ENCODE measurements around the gene ARHGEF33. TPM values are rescaled to one million over a fixed set of nuclear protein-coding genes. Genes with fewer than 3 reads are reported as not detected.

The ARHGEF33 gene
- total RNA-seq, 1 experiment from 2014 or later, result not detected

DNA sequence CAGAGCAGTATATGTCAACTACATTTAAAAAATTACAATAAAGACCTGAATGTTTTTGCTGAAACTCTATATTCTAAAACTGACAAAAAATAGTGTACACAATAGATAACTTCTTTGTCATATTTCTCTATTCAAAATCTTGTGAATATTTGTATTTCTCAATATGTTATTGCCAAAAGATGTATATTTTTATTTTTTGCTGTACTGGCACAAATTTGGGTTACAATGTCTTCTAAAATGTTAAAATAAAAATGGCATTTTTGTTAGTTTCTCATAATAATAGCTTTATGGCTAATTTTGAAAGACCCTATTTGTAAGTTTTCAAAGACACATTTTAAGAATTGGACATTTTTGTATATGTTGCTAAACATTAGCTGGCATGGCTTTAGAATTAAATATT, 630 bp upstream of the ARHGEF33 start:
- DNase-seq, result no peak
- H3K36me3 ChIP-seq (replicated peaks; ENCODE audit: control insufficient read depth, insufficient read depth, low read length), result no peaks in the 10 kb centered on the region
- no peaks in the 10 kb centered on the region for H3K27me3 ChIP-seq (ENCODE audit: control insufficient read depth, insufficient read depth, low read length)
- no peak overlapping the region for H3K4me3 ChIP-seq (ENCODE audit: insufficient read depth, low read depth, low read length)

- H3K36me3 ChIP-seq (replicated peaks; ENCODE audit: control insufficient read depth, insufficient read depth, low read length), result no peaks in the 10 kb centered on the region
- DNase-seq, result no peak
- H3K4me3 ChIP-seq (ENCODE audit: insufficient read depth, low read depth, low read length), result no peak overlapping the region
- H3K27me3 ChIP-seq (ENCODE audit: control insufficient read depth, insufficient read depth, low read length), result no peaks in the 10 kb centered on the region
Observed at GRCh38 chr2:38892819-38893218, 3.1 kb downstream of the ARHGEF33 start.

DNA sequence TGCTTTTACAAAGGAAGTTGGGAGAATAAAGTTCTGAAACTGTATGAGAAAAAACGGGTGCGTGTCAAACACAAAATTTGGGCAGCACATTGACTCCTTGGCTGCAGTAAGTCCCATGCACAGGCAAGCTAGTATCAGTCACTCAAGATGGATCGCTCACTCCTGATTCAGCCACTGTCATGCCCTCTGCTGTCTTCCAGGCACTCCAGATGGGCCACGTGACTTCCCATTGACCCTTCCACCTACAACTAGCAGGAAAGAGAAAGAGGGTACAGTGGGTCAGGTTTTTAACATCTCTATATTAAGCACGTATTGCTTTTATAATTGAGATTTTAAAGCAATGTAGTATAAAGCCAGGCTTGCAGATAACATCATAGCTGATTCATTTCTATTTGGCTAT, 8.6 kb downstream of the ARHGEF33 start:
- Histone ChIP-seq H3K4me3 (ENCODE audit: insufficient read depth, low read depth, low read length) (no peak overlapping the region), H3K36me3 (replicated peaks; ENCODE audit: control insufficient read depth, insufficient read depth, low read length) (no peaks in the 10 kb centered on the region), H3K27me3 (ENCODE audit: control insufficient read depth, insufficient read depth, low read length) (no peaks in the 10 kb centered on the region)
- peak; percentile 15 for DNase-seq

DNA sequence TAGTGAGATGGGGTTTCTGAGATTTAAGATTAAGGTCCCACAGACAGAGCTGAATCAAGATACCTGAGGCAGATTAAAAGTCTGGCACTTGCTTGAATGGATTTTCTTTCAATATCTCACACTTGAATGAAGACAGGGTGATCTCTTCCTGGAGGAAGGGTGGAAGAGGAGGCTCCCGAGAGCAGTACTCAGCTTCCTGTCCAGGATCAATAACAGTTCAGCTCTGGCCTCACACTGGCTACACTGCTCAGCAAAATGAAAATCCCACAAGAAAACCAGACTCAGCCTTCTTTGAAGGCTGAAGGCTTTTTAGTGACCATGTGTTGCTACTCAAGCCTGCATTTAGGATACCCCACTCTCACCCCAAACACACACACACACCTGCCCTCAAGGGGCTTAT, 11.1 kb downstream of the ARHGEF33 start:
- Histone ChIP-seq H3K4me3 (ENCODE audit: insufficient read depth, low read depth, low read length) (no peak overlapping the region), H3K27me3 (ENCODE audit: control insufficient read depth, insufficient read depth, low read length) (no peaks in the 10 kb centered on the region), H3K36me3 (replicated peaks; ENCODE audit: control insufficient read depth, insufficient read depth, low read length) (no peaks in the 10 kb centered on the region)
- no peak for DNase-seq

DNA sequence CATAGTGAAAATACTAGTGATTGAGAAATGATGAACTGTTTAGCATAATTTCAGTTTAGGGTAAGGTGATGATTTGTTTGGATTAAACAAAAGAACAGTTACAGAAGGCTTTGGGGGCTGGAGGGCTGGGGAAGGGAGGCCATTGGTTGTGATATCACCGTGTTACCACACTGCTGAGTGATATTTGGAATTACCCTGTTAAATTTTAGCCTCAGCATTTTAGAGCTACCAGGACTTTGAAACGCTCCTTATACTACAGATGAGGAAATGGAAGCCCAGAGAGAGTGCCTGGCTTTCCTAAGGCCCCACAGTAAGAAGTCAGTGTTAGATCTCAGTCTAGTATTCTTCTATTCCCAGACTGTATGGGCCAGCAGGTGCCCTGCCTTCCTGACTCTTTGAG, 15.6 kb downstream of the ARHGEF33 start:
- Histone ChIP-seq H3K36me3 (replicated peaks; ENCODE audit: control insufficient read depth, insufficient read depth, low read length) (no peaks in the 10 kb centered on the region), H3K27me3 (ENCODE audit: control insufficient read depth, insufficient read depth, low read length) (no peaks in the 10 kb centered on the region), H3K4me3 (ENCODE audit: insufficient read depth, low read depth, low read length) (no peak overlapping the region)
- DNase-seq, result no peak

DNA sequence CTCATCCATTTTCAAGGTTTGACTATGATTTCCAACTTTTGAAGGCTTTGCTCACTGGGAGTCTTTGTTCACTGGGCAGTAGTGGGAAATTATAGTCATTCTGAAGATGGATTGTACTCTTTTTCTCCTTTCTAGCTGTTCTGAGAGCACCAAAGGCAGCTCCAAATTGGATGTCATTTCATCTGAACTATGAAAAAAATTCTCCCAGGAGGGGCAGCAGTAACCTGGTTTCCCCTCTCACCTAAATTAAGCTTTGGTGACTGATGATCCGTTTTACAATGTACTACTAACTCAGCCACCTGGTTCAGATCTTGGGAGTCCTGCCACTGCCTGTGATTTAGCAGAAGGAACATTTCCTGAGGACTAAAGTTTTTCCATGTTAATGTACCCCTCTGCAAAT, 17.6 kb downstream of the ARHGEF33 start:
- Histone ChIP-seq H3K27me3 (ENCODE audit: control insufficient read depth, insufficient read depth, low read length) (no peaks in the 10 kb centered on the region), H3K4me3 (ENCODE audit: insufficient read depth, low read depth, low read length) (no peak overlapping the region), H3K36me3 (replicated peaks; ENCODE audit: control insufficient read depth, insufficient read depth, low read length) (no peaks in the 10 kb centered on the region)
- no peak for DNase-seq

- no peak for DNase-seq
- Histone ChIP-seq H3K36me3 (replicated peaks; ENCODE audit: control insufficient read depth, insufficient read depth, low read length) (no peaks in the 10 kb centered on the region), H3K27me3 (ENCODE audit: control insufficient read depth, insufficient read depth, low read length) (no peaks in the 10 kb centered on the region), H3K4me3 (ENCODE audit: insufficient read depth, low read depth, low read length) (no peak overlapping the region)
Observed at GRCh38 chr2:38907743-38908562, 18.3 kb downstream of the ARHGEF33 start.

DNA sequence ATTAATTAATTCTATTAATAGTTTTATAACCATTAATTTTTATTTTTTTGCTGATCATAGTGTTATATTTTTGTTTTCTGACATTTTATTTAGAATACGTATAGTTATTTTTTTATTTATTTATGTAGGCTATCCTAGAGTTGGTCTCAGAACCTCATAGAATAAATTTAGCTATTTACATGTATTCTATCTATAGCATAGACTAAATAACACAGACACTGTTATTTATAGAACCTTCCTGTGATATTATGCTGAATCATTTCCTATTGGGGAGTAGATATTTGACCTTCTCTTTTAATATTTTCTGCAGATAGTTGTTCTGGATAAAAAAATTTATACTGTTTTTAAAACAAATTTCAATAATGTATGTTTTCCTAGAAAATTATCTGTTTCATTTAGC, 20.2 kb downstream of the ARHGEF33 start:
- DNase-seq, result no peak
- Histone ChIP-seq H3K27me3 (ENCODE audit: control insufficient read depth, insufficient read depth, low read length) (no peaks in the 10 kb centered on the region), H3K4me3 (ENCODE audit: insufficient read depth, low read depth, low read length) (no peak overlapping the region), H3K36me3 (replicated peaks; ENCODE audit: control insufficient read depth, insufficient read depth, low read length) (no peaks in the 10 kb centered on the region)

DNA sequence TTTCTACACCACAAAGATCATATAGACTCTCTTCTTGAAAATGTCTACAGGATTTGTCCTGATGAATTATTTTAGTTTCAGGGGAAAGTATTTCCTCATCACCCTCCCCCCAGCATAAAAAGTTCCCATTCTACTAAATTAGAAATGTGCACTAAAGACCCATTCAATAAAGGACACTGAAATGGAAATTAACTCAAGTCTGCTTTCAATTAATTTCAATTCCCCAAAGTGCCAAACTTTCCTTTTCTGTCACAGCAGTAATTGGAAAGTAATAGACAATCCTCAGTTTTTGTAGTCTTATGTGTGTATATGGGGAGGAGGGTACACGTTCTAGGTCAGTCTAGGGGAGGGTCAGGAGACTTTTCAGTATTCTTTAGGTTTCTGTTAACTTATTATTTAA, 21.5 kb downstream of the ARHGEF33 start:
- Histone ChIP-seq H3K27me3 (ENCODE audit: control insufficient read depth, insufficient read depth, low read length) (no peaks in the 10 kb centered on the region), H3K36me3 (replicated peaks; ENCODE audit: control insufficient read depth, insufficient read depth, low read length) (no peaks in the 10 kb centered on the region), H3K4me3 (ENCODE audit: insufficient read depth, low read depth, low read length) (no peak overlapping the region)
- DNase-seq, result no peak

DNA sequence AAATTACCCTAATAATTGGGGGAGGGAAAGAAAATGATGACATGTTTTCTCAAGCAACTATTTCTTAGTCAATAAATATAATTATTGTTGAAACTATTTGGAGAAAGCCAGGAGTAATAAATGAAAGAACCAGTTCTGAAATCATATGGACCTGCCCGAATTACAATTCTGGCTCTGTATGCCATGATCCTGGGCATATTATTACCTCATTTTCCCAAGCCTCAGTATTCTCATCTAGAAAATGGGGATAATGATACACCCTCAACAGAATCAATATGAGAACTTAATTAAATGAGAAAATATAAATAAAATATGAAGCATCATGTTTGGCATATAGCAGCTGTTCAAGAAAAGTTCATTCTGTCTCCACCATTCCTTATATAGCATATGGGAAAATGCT, 22.9 kb downstream of the ARHGEF33 start:
- Histone ChIP-seq H3K36me3 (replicated peaks; ENCODE audit: control insufficient read depth, insufficient read depth, low read length) (no peaks in the 10 kb centered on the region), H3K4me3 (ENCODE audit: insufficient read depth, low read depth, low read length) (no peak overlapping the region), H3K27me3 (ENCODE audit: control insufficient read depth, insufficient read depth, low read length) (no peaks in the 10 kb centered on the region)
- DNase-seq, result no peak

DNA sequence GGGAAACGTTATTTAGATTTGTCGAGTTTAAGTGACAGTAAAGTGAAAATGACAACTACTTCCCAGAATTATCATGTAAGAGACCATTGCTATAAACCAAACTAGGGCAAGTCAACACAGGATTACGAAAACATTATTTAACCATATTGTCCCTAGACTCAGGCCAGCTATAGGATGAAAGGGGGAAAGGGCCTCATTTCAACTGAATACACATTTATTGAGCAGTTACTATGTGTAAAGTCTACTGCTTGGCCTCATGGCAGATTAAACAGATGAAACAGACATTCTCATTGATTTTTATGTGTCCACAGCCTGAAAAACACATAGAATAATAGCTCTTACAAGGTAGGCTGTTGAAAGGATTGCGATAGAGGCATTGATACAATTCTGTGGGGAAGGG, 32.7 kb downstream of the ARHGEF33 start:
- Histone ChIP-seq H3K4me3 (ENCODE audit: insufficient read depth, low read depth, low read length) (no peak overlapping the region), H3K36me3 (replicated peaks; ENCODE audit: control insufficient read depth, insufficient read depth, low read length) (no peaks in the 10 kb centered on the region), H3K27me3 (ENCODE audit: control insufficient read depth, insufficient read depth, low read length) (no peaks in the 10 kb centered on the region)
- no peak for DNase-seq

- no peaks in the 10 kb centered on the region for H3K36me3 ChIP-seq (replicated peaks; ENCODE audit: control insufficient read depth, insufficient read depth, low read length)
- no peak overlapping the region for H3K4me3 ChIP-seq (ENCODE audit: insufficient read depth, low read depth, low read length)
- no peak for DNase-seq
- no peaks in the 10 kb centered on the region for H3K27me3 ChIP-seq (ENCODE audit: control insufficient read depth, insufficient read depth, low read length)
Observed at GRCh38 chr2:38922902-38923301, 33.2 kb downstream of the ARHGEF33 start.

DNA sequence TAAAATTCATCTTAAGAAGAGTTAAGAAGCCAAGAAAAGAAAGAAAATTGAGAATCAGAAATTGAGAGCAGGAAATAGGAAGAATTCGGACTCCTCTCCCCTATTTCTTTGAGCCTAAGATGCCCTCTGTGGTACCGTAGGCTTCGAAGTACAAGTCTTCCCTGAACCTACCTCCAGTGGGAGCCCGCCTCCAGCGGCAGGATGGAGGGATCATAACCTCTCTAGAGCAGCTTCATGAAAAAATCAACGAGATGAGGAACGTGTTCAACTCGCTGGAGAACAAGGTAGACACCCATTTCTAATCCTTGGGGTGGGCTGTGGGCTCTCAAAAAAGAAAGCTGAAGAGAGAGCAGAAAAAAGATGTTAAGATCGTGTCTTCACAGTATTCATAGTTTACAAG, 36.3 kb downstream of the ARHGEF33 start:
- H3K36me3 ChIP-seq (replicated peaks; ENCODE audit: control insufficient read depth, insufficient read depth, low read length), result no peaks in the 10 kb centered on the region
- peak; percentile 49 for DNase-seq
- H3K27me3 ChIP-seq (ENCODE audit: control insufficient read depth, insufficient read depth, low read length), result no peaks in the 10 kb centered on the region
- no peak overlapping the region for H3K4me3 ChIP-seq (ENCODE audit: insufficient read depth, low read depth, low read length)

DNA sequence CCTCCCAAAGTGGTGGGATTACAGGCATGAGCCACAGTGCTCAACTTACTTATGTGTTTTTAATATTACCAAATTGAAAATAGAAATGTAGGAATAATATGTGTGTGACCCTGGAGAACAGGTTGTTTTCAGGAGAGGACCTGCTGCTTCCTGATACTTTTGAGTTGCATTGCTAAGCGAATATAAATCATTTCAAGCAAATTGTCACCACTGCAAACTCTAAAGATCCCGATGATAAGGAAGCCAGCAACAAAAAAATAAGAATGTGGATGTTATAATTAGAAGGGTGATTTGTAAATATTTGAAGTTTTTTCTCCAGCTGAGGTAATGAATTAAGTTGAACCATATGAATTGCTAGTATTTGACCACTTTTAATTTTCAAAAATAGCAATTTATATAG, 40.9 kb downstream of the ARHGEF33 start:
- Histone ChIP-seq H3K27me3 (ENCODE audit: control insufficient read depth, insufficient read depth, low read length) (no peaks in the 10 kb centered on the region), H3K4me3 (ENCODE audit: insufficient read depth, low read depth, low read length) (no peak overlapping the region), H3K36me3 (replicated peaks; ENCODE audit: control insufficient read depth, insufficient read depth, low read length) (no peaks in the 10 kb centered on the region)
- no peak for DNase-seq

DNA sequence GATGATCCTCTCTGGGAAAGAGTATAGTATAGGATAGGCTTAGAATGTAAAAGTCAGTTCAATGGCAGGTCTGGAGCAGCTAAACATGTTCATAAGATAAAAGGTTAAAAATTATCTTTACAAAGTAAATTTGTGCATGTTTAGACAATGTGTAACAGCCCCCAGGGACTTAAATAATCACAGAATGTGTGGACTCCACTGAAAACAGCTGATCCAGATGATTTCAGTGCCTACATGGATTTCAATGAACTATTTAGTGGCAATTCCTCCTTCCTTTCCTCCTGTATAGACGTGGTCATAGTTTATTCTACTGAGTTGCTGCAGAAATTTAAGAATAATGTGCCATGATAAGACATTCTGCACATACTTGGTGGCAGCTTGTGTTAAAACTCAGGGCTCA, 42.9 kb downstream of the ARHGEF33 start:
- no peaks in the 10 kb centered on the region for H3K36me3 ChIP-seq (replicated peaks; ENCODE audit: control insufficient read depth, insufficient read depth, low read length)
- H3K4me3 ChIP-seq (ENCODE audit: insufficient read depth, low read depth, low read length), result no peak overlapping the region
- no peak for DNase-seq

DNA sequence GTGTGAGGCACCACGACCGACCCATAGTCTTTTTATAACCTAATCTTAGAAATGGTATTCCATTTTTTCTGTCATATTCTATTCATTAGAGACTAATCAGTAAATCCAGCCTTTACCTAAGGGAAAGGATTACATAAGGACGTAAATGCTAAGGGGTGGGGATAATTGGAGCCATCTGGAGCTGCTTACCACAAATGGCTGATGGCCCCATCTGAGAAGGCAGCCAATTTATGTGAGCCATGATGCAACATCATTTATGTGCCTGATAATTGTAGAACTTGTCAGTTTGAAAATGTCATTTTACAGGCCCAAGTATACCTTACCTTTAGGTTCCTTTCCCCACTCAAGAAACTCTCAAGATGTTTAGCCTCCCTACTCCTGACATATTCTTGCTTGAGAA, 44.0 kb downstream of the ARHGEF33 start:
- Histone ChIP-seq H3K27me3 (ENCODE audit: control insufficient read depth, insufficient read depth, low read length) (no peaks in the 10 kb centered on the region), H3K36me3 (replicated peaks; ENCODE audit: control insufficient read depth, insufficient read depth, low read length) (no peaks in the 10 kb centered on the region)
- no peak for DNase-seq

More for the DNA sequence above, 42.9 kb downstream of the ARHGEF33 start:
- no peaks in the 10 kb centered on the region for H3K27me3 ChIP-seq (ENCODE audit: control insufficient read depth, insufficient read depth, low read length)

More for the DNA sequence above, 44.0 kb downstream of the ARHGEF33 start:
- H3K4me3 ChIP-seq (ENCODE audit: insufficient read depth, low read depth, low read length), result no peak overlapping the region
